ENCODE data around the gene ETFB. TPM values are rescaled to one million over a fixed set of nuclear protein-coding genes. Genes with fewer than 3 reads are reported as not detected.
A peak's percentile ranks its signal among the peaks of the same experiment; 100 is the strongest.

Gene ETFB
- total and polyA plus RNA-seq, 9 of the 15 experiments (the other 6 are each of a cell fraction or from before 2014, with no cell fraction given) = 18.1 to 143 (median 96.1) TPM

- POLR2A ChIA-PET = interaction anchor here (0.6 to 1.1 kb wide), 2 partner anchors 39 to 838 kb away, joined by 3 to 4 read pairs; no protein-coding TSS in a partner anchor
- CTCF ChIA-PET (ENCODE audit: low intra/inter-chr PET ratio) = interaction anchor here (0.9 kb wide), 1 partner anchor 169 kb away, joined by 4 read pairs; no protein-coding TSS in a partner anchor
- H3K9me1 ChIP-seq (ENCODE audit: control insufficient read depth, insufficient read depth, low read length) = no peaks in the 10 kb centered on the region
- H2AFZ ChIP-seq (ENCODE audit: low read depth, low read length) = peak overlapping the region; percentile 98
- peaks cover 18 to 30% of the 10 kb centered on the region in 2 experiments for H3K27me3 ChIP-seq (ENCODE audit: control insufficient read depth in 2 of 2, insufficient read depth in 2 of 2, low read length in 2 of 2)
- H3K79me2 ChIP-seq (ENCODE audit: control insufficient read depth, insufficient read depth, low read length) = no peaks in the 10 kb centered on the region
- WGBS (ENCODE audit: insufficient coverage, low coverage, missing lambda C conversion rate) = 19% methylated on average over 42 of the region's 75 CpGs
- H4K20me1 ChIP-seq (replicated peaks; ENCODE audit: control insufficient read depth, insufficient read depth, low read length) = no peaks in the 10 kb centered on the region
- no peaks in the 10 kb centered on the region for H3K36me3 ChIP-seq (ENCODE audit: control insufficient read depth, insufficient read depth, low read length)
- FAIRE-seq (peak; percentile 95), DNase-seq (ENCODE audit: extremely low read depth in 1 of 4, low spot score in 3 of 4) (peak; percentile 86 to 96 (median 96)), ATAC-seq (peak; percentile 96)
- peak overlapping the region; percentile 68; the same call in 2 of the 3 replicates for H3K27ac ChIP-seq (ENCODE audit: extremely low read depth, low read depth, low read length)
- in situ Hi-C loops (cut with MboI) (no loop called here), intact Hi-C loops (cut with micrococcal nuclease) (no loop called here)
- no peaks in the 10 kb centered on the region for H3K9me3 ChIP-seq (replicated peaks; ENCODE audit: control insufficient read depth, insufficient read depth, low read depth, low read length)
- peaks cover 4 to 28% of the 10 kb centered on the region in 2 experiments; a peak in 3 of 5 replicates for H3K4me1 ChIP-seq (replicated peaks in 1 of 2; ENCODE audit: control insufficient read depth in 2 of 2, insufficient read depth in 2 of 2, low read length in 2 of 2)
- H3K4me2 ChIP-seq (ENCODE audit: insufficient read depth, low read length) = peak overlapping the region; percentile 82
- H3K9ac ChIP-seq (ENCODE audit: insufficient read depth in 1 of 2, low read depth in 2 of 2, low read length in 2 of 2) = peak overlapping the region; percentile 67 to 96
- H3K4me3 ChIP-seq = peak overlapping the region; percentile 47
- no TSS peak for BruUV-seq (replicated peaks)
- TF ChIP-seq NFIC (IDR thresholded peaks at IDR 0.05) (0 out of 2 replicates have a peak, but pooled peaks have one; percentile 25), SMC3 (conservative IDR thresholded peaks at IDR 0.05; ENCODE audit: insufficient read depth, low read depth, low read length) (no peak), ZBTB11 (CRISPR knock-in tag; IDR thresholded peaks at IDR 0.05) (no peak), BACH1 (tag; IDR thresholded peaks at IDR 0.05) (no peak), ZSCAN29 (IDR thresholded peaks at IDR 0.05) (no peak), XRCC3 (IDR thresholded peaks at IDR 0.05) (no peak), HCFC1 (IDR thresholded peaks at IDR 0.05; ENCODE audit: low read depth, low read length) (peak; percentile 46; the same call in 1 of the 2 replicates), HSF4 (CRISPR knock-in tag; IDR thresholded peaks at IDR 0.05; ENCODE audit: borderline replicate concordance) (no peak), ZNF707 (CRISPR knock-in tag; conservative IDR thresholded peaks at IDR 0.05) (no peak), NR4A1 (CRISPR knock-in tag; IDR thresholded peaks at IDR 0.05) (no peak), NR4A1 (tag; IDR thresholded peaks at IDR 0.05) (no peak), MAX (CRISPR knock-in tag; IDR thresholded peaks at IDR 0.05) (peak; percentile 80), ZNF124 (CRISPR knock-in tag; IDR thresholded peaks at IDR 0.05) (no peak), FOS (IDR thresholded peaks at IDR 0.05; ENCODE audit: extremely low read depth, insufficient read length) (no peak), MLX (CRISPR knock-in tag; conservative IDR thresholded peaks at IDR 0.05) (no peak), SMARCC2 (IDR thresholded peaks at IDR 0.05; ENCODE audit: low read depth) (no peak), DACH1 (IDR thresholded peaks at IDR 0.05; ENCODE audit: partially characterized antibody) (no peak)
These were observed 38.9 kb downstream of the ETFB start for GRCh38 chr19:51327066-51328001.

All from K562 (cell line).